ENCODE results near the gene HPCAL1.

HPCAL1 gene

GRCh38 chr2:10286216-10287037 is 16.3 kb upstream of the HPCAL1 start:
- no peaks in the 10 kb centered on the region for H4K20me1 ChIP-seq (ENCODE audit: insufficient read depth, low read length, poor library complexity, severe bottlenecking)
- H3K9ac ChIP-seq (ENCODE audit: low read depth, low read length, poor library complexity, severe bottlenecking), result peak overlapping the region; percentile 63
- H3K9me2 ChIP-seq (replicated peaks; ENCODE audit: low read depth, low read length), result no peaks in the 10 kb centered on the region
- H3K4me3 ChIP-seq (ENCODE audit: low read length, poor library complexity, severe bottlenecking), result no peak overlapping the region
- H3K4me2 ChIP-seq (ENCODE audit: low read depth, low read length, poor library complexity, severe bottlenecking), result no peak overlapping the region
- no peak for TF ChIP-seq CTCF (conservative IDR thresholded peaks at IDR 0.05; ENCODE audit: low read length)
- no peaks in the 10 kb centered on the region for H3K79me2 ChIP-seq (ENCODE audit: insufficient read depth, low read length)
- no peak overlapping the region; the same call in 1 of the 2 replicates for H2AFZ ChIP-seq (ENCODE audit: low read length)
- peaks cover 25% of the 10 kb centered on the region for H3K4me1 ChIP-seq (ENCODE audit: insufficient read depth, low read length, poor library complexity, severe bottlenecking)
- H3K36me3 ChIP-seq (ENCODE audit: insufficient read depth, low read length), result no peaks in the 10 kb centered on the region
- no peaks in the 10 kb centered on the region for H3K9me3 ChIP-seq (ENCODE audit: insufficient read depth, low read depth, low read length)
- no peaks in the 10 kb centered on the region for H3K27me3 ChIP-seq (ENCODE audit: insufficient read depth, low read length, poor library complexity, severe bottlenecking)
- no peaks in the 10 kb centered on the region for H3F3A ChIP-seq (ENCODE audit: low read depth)

- peaks cover 25% of the 10 kb centered on the region for H3K4me1 ChIP-seq (ENCODE audit: insufficient read depth, low read length, poor library complexity, severe bottlenecking)
Measured at GRCh38 chr2:10287761-10288160, 14.9 kb upstream of the HPCAL1 start.

GRCh38 chr2:10288606-10289005 is 14.1 kb upstream of the HPCAL1 start:
- no peaks in the 10 kb centered on the region for H3K27me3 ChIP-seq (ENCODE audit: insufficient read depth, low read length, poor library complexity, severe bottlenecking)
- peaks cover 20% of the 10 kb centered on the region for H3K4me1 ChIP-seq (ENCODE audit: insufficient read depth, low read length, poor library complexity, severe bottlenecking)
- no peak overlapping the region for H3K9ac ChIP-seq (ENCODE audit: low read depth, low read length, poor library complexity, severe bottlenecking)
- no peak overlapping the region for H3K4me2 ChIP-seq (ENCODE audit: low read depth, low read length, poor library complexity, severe bottlenecking)
- H3K9me2 ChIP-seq (replicated peaks; ENCODE audit: low read depth, low read length), result no peaks in the 10 kb centered on the region
- H3K36me3 ChIP-seq (ENCODE audit: insufficient read depth, low read length), result no peaks in the 10 kb centered on the region
- H3K4me3 ChIP-seq (ENCODE audit: low read length, poor library complexity, severe bottlenecking), result no peak overlapping the region
- H3K9me3 ChIP-seq (ENCODE audit: insufficient read depth, low read depth, low read length), result no peaks in the 10 kb centered on the region
- no peaks in the 10 kb centered on the region for H4K20me1 ChIP-seq (ENCODE audit: insufficient read depth, low read length, poor library complexity, severe bottlenecking)
- H2AFZ ChIP-seq (ENCODE audit: low read length), result no peak overlapping the region
- no peaks in the 10 kb centered on the region for H3K79me2 ChIP-seq (ENCODE audit: insufficient read depth, low read length)
- no peak for TF ChIP-seq EZH2phosphoT487 (IDR thresholded peaks at IDR 0.05; ENCODE audit: borderline replicate concordance)
- no peaks in the 10 kb centered on the region for H3F3A ChIP-seq (ENCODE audit: low read depth)

More at GRCh38 chr2:10287761-10288160, 14.9 kb upstream of the HPCAL1 start:
- Histone ChIP-seq H3K9me2 (replicated peaks; ENCODE audit: low read depth, low read length) (no peaks in the 10 kb centered on the region), H3K9me3 (ENCODE audit: insufficient read depth, low read depth, low read length) (no peaks in the 10 kb centered on the region), H3K4me2 (ENCODE audit: low read depth, low read length, poor library complexity, severe bottlenecking) (no peak overlapping the region), H3K79me2 (ENCODE audit: insufficient read depth, low read length) (no peaks in the 10 kb centered on the region), H3K27me3 (ENCODE audit: insufficient read depth, low read length, poor library complexity, severe bottlenecking) (no peaks in the 10 kb centered on the region), H3K36me3 (ENCODE audit: insufficient read depth, low read length) (no peaks in the 10 kb centered on the region), H3F3A (ENCODE audit: low read depth) (no peaks in the 10 kb centered on the region), H3K9ac (ENCODE audit: low read depth, low read length, poor library complexity, severe bottlenecking) (no peak overlapping the region), H3K4me3 (ENCODE audit: low read length, poor library complexity, severe bottlenecking) (no peak overlapping the region), H2AFZ (ENCODE audit: low read length) (no peak overlapping the region), H4K20me1 (ENCODE audit: insufficient read depth, low read length, poor library complexity, severe bottlenecking) (no peaks in the 10 kb centered on the region)
- TF ChIP-seq CTCF (conservative IDR thresholded peaks at IDR 0.05; ENCODE audit: low read length) (no peak), EZH2phosphoT487 (IDR thresholded peaks at IDR 0.05; ENCODE audit: borderline replicate concordance) (no peak)

GRCh38 chr2:10289352-10289751 is 13.4 kb upstream of the HPCAL1 start:
- no peaks in the 10 kb centered on the region for H3K27me3 ChIP-seq (ENCODE audit: insufficient read depth, low read length, poor library complexity, severe bottlenecking)
- no peak overlapping the region for H3K4me2 ChIP-seq (ENCODE audit: low read depth, low read length, poor library complexity, severe bottlenecking)
- no peaks in the 10 kb centered on the region for H3K9me2 ChIP-seq (replicated peaks; ENCODE audit: low read depth, low read length)
- no peak overlapping the region for H2AFZ ChIP-seq (ENCODE audit: low read length)
- H3F3A ChIP-seq (ENCODE audit: low read depth), result no peaks in the 10 kb centered on the region
- no peak for TF ChIP-seq CTCF (conservative IDR thresholded peaks at IDR 0.05; ENCODE audit: low read length)
- no peak for TF ChIP-seq EZH2phosphoT487 (IDR thresholded peaks at IDR 0.05; ENCODE audit: borderline replicate concordance)
- H3K79me2 ChIP-seq (ENCODE audit: insufficient read depth, low read length), result no peaks in the 10 kb centered on the region
- H3K36me3 ChIP-seq (ENCODE audit: insufficient read depth, low read length), result no peaks in the 10 kb centered on the region
- H3K4me3 ChIP-seq (ENCODE audit: low read length, poor library complexity, severe bottlenecking), result no peak overlapping the region
- no peaks in the 10 kb centered on the region for H4K20me1 ChIP-seq (ENCODE audit: insufficient read depth, low read length, poor library complexity, severe bottlenecking)
- H3K9me3 ChIP-seq (ENCODE audit: insufficient read depth, low read depth, low read length), result no peaks in the 10 kb centered on the region
- H3K9ac ChIP-seq (ENCODE audit: low read depth, low read length, poor library complexity, severe bottlenecking), result no peak overlapping the region
- peaks cover 18% of the 10 kb centered on the region for H3K4me1 ChIP-seq (ENCODE audit: insufficient read depth, low read length, poor library complexity, severe bottlenecking)

Measured in Loucy (cell line).